ENCODE measurements around the gene LZIC.

- TF ChIP-seq EP300 (IDR thresholded peaks at IDR 0.05): no peak
- TF ChIP-seq CTCF (IDR thresholded peaks at IDR 0.05): peak; percentile 47 to 53 (median 49)
- TF ChIP-seq POLR2AphosphoS5 (IDR thresholded peaks at IDR 0.05): no peak
Measured at GRCh38 chr1:9942399-9942938, 722 bp downstream of the LZIC start.
